A549 (cell line): Measurements from ENCODE around the gene HDLBP. TPM values are rescaled to one million over a fixed set of nuclear protein-coding genes. Genes with fewer than 3 reads are reported as not detected.

ENCODE experiments used
- ATAC-seq, 2 experiments: fragments of 200-7000 bp in 1 of 2; fragments of >200 bp in 1 of 2; cut with Nextera tagmentation in 1 of 2; cut with Tn5 transposase in 1 of 2; 3 replicates each; pipeline versions ENCODE4 v1.8.0 to v1.9.1; 2018 to 2020; ENCODE audit warnings: mild to moderate bottlenecking in 1 of 2, moderate library complexity in 1 of 2
- CTCF ChIA-PET: fragments of 300-600 bp; sonication (Branson Sonifier 250); formaldehyde crosslinking; extraction: SDS; loops from one replicate; lab custom pipeline; 2021; ENCODE audit warnings: antibody characterized with exemption, inconsistent platforms; lab: Yijun Ruan, JAX
- POLR2A ChIA-PET: fragments of 350-600 bp; formaldehyde crosslinking; extraction: SDS; loops from one replicate; lab custom pipeline; 2021; ENCODE audit warnings: antibody characterized with exemption, inconsistent platforms; lab: Yijun Ruan, JAX
- DNase-seq, 2 experiments: peaks; one replicate each; pipeline versions ENCODE4 v3.0.0 to v3.0.0-alpha.2; 2011 to 2016; ENCODE audit warnings: low read depth in 1 of 2, low spot score in 1 of 2
- FAIRE-seq: peaks from 2 replicates; lab custom pipeline; 2011; peaks lifted over from hg19 to GRCh38; lab: Jason Lieb, UNC
- H3K27ac ChIP-seq, 2 experiments: fragments of >200 bp; sonication (Bioruptor Twin); formaldehyde crosslinking; 3 replicates each; pipeline ENCODE4 v1.5.1; 2016 to 2017
- H3K4me1 ChIP-seq: fragments of >200 bp; sonication (Bioruptor Twin); formaldehyde crosslinking; 3 replicates; pipeline ENCODE4 v1.6.1; 2016
- H3K4me2 ChIP-seq: fragments of >200 bp; sonication (Bioruptor Twin); formaldehyde crosslinking; 3 replicates; pipeline ENCODE4 v1.6.1; 2016
- H3K4me3 ChIP-seq: fragments of >200 bp; sonication (Bioruptor Twin); formaldehyde crosslinking; 3 replicates; pipeline ENCODE4 v1.5.1; 2016
- H3K9me3 ChIP-seq: fragments of >200 bp; sonication (Bioruptor Twin); formaldehyde crosslinking; 3 replicates; pipeline ENCODE4 v1.6.1; 2016
- CHD2 ChIP-seq: fragments of 150-350 bp; IDR thresholded peaks from 2 replicates; pipeline ENCODE4 v1.6.1; 2014; ENCODE audit warnings: low read length; ENCODE audit not compliant: partially characterized antibody
- E2F6 ChIP-seq: IDR thresholded peaks from 2 replicates; pipeline ENCODE4 v1.6.1; 2012; ENCODE audit warnings: low read depth, borderline replicate concordance
- EHMT2 ChIP-seq: fragments of 200-600 bp; sonication (generic); IDR thresholded peaks from 2 replicates; pipeline ENCODE4 v1.6.1; 2016; ENCODE audit warnings: antibody characterized with exemption, low read depth, mild to moderate bottlenecking, moderate library complexity
- ELK1 ChIP-seq: fragments of 150-350 bp; IDR thresholded peaks from 2 replicates; pipeline ENCODE4 v1.6.1; 2014; ENCODE audit warnings: low read depth, mild to moderate bottlenecking, low read length
- FOSB ChIP-seq: fragments of 250-450 bp; sonication (Bioruptor Pico); IDR thresholded peaks from 2 replicates; pipeline ENCODE4 v1.5.0; 2020; ENCODE audit warnings: mild to moderate bottlenecking, moderate library complexity
- FOSL2 ChIP-seq, 2 experiments: fragments of 450-650 bp in 1 of 2; fragments of >200 bp in 1 of 2; sonication (Bioruptor Twin) in 1 of 2; formaldehyde crosslinking; IDR thresholded peaks; 2 replicates each; pipeline versions ENCODE4 v1.5.0 to v1.6.1; 2016 to 2020; ENCODE audit warnings: mild to moderate bottlenecking in 1 of 2, moderate library complexity in 1 of 2
- HDAC2 ChIP-seq: fragments of 200-600 bp; sonication (generic); IDR thresholded peaks from 2 replicates; pipeline ENCODE4 v1.6.1; 2016
- HOXB5 ChIP-seq: fragments of 250-450 bp; sonication (Bioruptor Pico); IDR thresholded peaks from 2 replicates; pipeline ENCODE4 v1.5.0; 2020; ENCODE audit warnings: mild to moderate bottlenecking, moderate library complexity
- JUN ChIP-seq, 2 experiments: fragments of >200 bp; sonication (Bioruptor Twin); formaldehyde crosslinking; IDR thresholded peaks; 2 replicates in 1 of 2; 3 replicates in 1 of 2; pipeline ENCODE4 v1.6.1; 2016 to 2017
- KDM5A ChIP-seq: fragments of 200-600 bp; sonication (generic); IDR thresholded peaks from 2 replicates; pipeline ENCODE4 v1.6.1; 2016; ENCODE audit warnings: antibody characterized with exemption, mild to moderate bottlenecking
- MAFK ChIP-seq: fragments of 450-650 bp; IDR thresholded peaks from 2 replicates; pipeline ENCODE4 v1.6.1; 2014; ENCODE audit not compliant: partially characterized antibody
- MAZ ChIP-seq: fragments of 150-350 bp; IDR thresholded peaks from 2 replicates; pipeline ENCODE4 v1.6.1; 2014; ENCODE audit warnings: antibody characterized with exemption, low read depth, low read length, borderline replicate concordance
- NPAS2 ChIP-seq: fragments of 250-450 bp; sonication (Bioruptor Pico); IDR thresholded peaks from 2 replicates; pipeline ENCODE4 v1.8.0; 2022; ENCODE audit warnings: mild to moderate bottlenecking, moderate library complexity, borderline replicate concordance
- NR3C1 ChIP-seq: fragments of >200 bp; sonication (Bioruptor Twin); formaldehyde crosslinking; IDR thresholded peaks from 3 replicates; pipeline ENCODE4 v1.6.1; 2017
- PBX3 ChIP-seq: IDR thresholded peaks from 2 replicates; pipeline ENCODE4 v1.6.1; 2012
- POLR2A ChIP-seq: IDR thresholded peaks from 2 replicates; pipeline ENCODE4 v1.6.1; 2012; ENCODE audit warnings: mild to moderate bottlenecking, low read length
- RAD21 ChIP-seq, 2 experiments: fragments of >200 bp in 1 of 2; sonication (Bioruptor Twin) in 1 of 2; formaldehyde crosslinking in 1 of 2; IDR thresholded peaks in 1 of 2; conservative IDR thresholded peaks in 1 of 2; 2 replicates in 1 of 2; 3 replicates in 1 of 2; pipeline ENCODE4 v1.6.1; 2012 to 2018; ENCODE audit warnings: inconsistent platforms in 1 of 2
- RARB ChIP-seq: fragments of 250-450 bp; sonication (Bioruptor Pico); IDR thresholded peaks from 2 replicates; pipeline ENCODE4 v1.8.0; 2021; ENCODE audit warnings: mild to moderate bottlenecking, moderate library complexity
- REST ChIP-seq: fragments of 200-600 bp; sonication (generic); IDR thresholded peaks from 2 replicates; pipeline ENCODE4 v1.6.1; 2016; ENCODE audit warnings: antibody characterized with exemption, mild to moderate bottlenecking, moderate library complexity
- SREBF2 ChIP-seq: fragments of 450-650 bp; IDR thresholded peaks from 2 replicates; pipeline ENCODE4 v1.6.1; 2014; ENCODE audit warnings: mild to moderate bottlenecking, moderate library complexity
- TP53 ChIP-seq: fragments of 250-450 bp; sonication (Bioruptor Pico); IDR thresholded peaks from 2 replicates; pipeline ENCODE4 v1.5.0; 2021; ENCODE audit warnings: mild to moderate bottlenecking, moderate library complexity
- USF2 ChIP-seq: fragments of 450-650 bp; IDR thresholded peaks from 2 replicates; pipeline ENCODE4 v1.6.1; 2014; ENCODE audit warnings: antibody characterized with exemption
- ZFP36 ChIP-seq: fragments of 450-650 bp; IDR thresholded peaks from 2 replicates; pipeline ENCODE4 v1.6.1; 2014; ENCODE audit warnings: borderline replicate concordance; ENCODE audit not compliant: partially characterized antibody
- WGBS: methylation state at CpG from one replicate; pipeline ENCODE4 v1.1.6; 2017; ENCODE audit errors: missing lambda C conversion rate; 5-methylcytosine and 5-hydroxymethylcytosine counted together
- polyA plus RNA-seq, 4 experiments: library from polyadenylated mRNA; depleted of rRNA in 3 of 4; stranded (reverse); fragments of >200 nt; fragmentation: RNase III in 1 of 4; extraction: RNeasy Plus Mini Kit Qiagen cat#74134 plus additional on column Dnase treatment in 1 of 4; gene quantifications; 2 replicates in 3 of 4; 3 replicates in 1 of 4; pipeline ENCODE4 v1.2.3, GENCODE V29; 2011 to 2017

Gene HDLBP
- polyA plus RNA-seq, 2 of the 4 experiments (the other 2 are of a cell fraction), result 248 to 292 TPM

GRCh38 chr2:241211276-241211675, 104.2 kb downstream of the HDLBP start:
- ChIA-PET CTCF (no interaction called here), POLR2A (interaction anchor here (0.6 kb wide), 1 partner anchor 443 kb away, joined by 3 read pairs; no protein-coding TSS in a partner anchor)
- TF ChIP-seq HDAC2 (no peak), JUN (IDR thresholded peaks at IDR 0.05) (no peak), ELK1 (no peak), FOSB (CRISPR knock-in tag) (no peak), RAD21 (conservative IDR thresholded peaks at IDR 0.05 in 1 of 2, IDR thresholded peaks at IDR 0.05 in 1 of 2) (no peak), NR3C1 (no peak), USF2 (no peak)
- H3K27ac ChIP-seq, result no peak overlapping the region
- FAIRE-seq (no peak), ATAC-seq (no peak; a peak in 1 of 6 replicates), DNase-seq (no peak)
- 8% methylated on average over 2 of the region's 2 CpGs for WGBS
- no peaks in the 10 kb centered on the region for H3K9me3 ChIP-seq
- H3K4me3 ChIP-seq, result no peak overlapping the region
- H3K4me1 ChIP-seq, result no peaks in the 10 kb centered on the region
- no peak overlapping the region for H3K4me2 ChIP-seq

GRCh38 chr2:241209271-241209670, 106.2 kb downstream of the HDLBP start:
- Histone ChIP-seq H3K4me3 (no peak overlapping the region), H3K27ac (no peak overlapping the region), H3K9me3 (no peaks in the 10 kb centered on the region), H3K4me2 (no peak overlapping the region), H3K4me1 (no peaks in the 10 kb centered on the region)
- TF ChIP-seq REST, result no peak
- no peak for TF ChIP-seq RARB (CRISPR knock-in tag)
- TF ChIP-seq POLR2A, result no peak
- TF ChIP-seq KDM5A, result no peak
- TF ChIP-seq PBX3, result no peak
- TF ChIP-seq E2F6, result no peak
- no peak for TF ChIP-seq ZFP36
- TF ChIP-seq EHMT2, result no peak
- no peak for TF ChIP-seq NPAS2
- no peak for TF ChIP-seq FOSL2 (IDR thresholded peaks at IDR 0.05)
- TF ChIP-seq FOSL2 (CRISPR knock-in tag; IDR thresholded peaks at IDR 0.05), result no peak
- TF ChIP-seq MAZ, result no peak
- no peak for TF ChIP-seq CHD2
- no peak for TF ChIP-seq TP53 (CRISPR knock-in tag)
- TF ChIP-seq HOXB5 (CRISPR knock-in tag), result no peak
- TF ChIP-seq SREBF2, result no peak
- no peak for TF ChIP-seq MAFK
- ChIA-PET POLR2A (no interaction called here), CTCF (no interaction called here)
- WGBS, result 83% methylated on average over 12 of the region's 33 CpGs
- no peak for FAIRE-seq
- no peak for DNase-seq
- ATAC-seq, result no peak
